ENCODE data around the gene FNDC3B.
"Not testable (repeated sequence)": the region's sequence is repeated elsewhere in the genome, so short reads cannot be mapped to it uniquely, and the experiment has no call there.

The FNDC3B gene

GRCh38 chr3:172246107-172246844 is 206.9 kb downstream of the FNDC3B start:
- no peak for DNase-seq

GRCh38 chr3:172247525-172248274 is 208.3 kb downstream of the FNDC3B start:
- DNase-seq = no peak

- DNase-seq = peak in 1 of 5 experiments; percentile 5
Observed at GRCh38 chr3:172249039-172249438, 209.7 kb downstream of the FNDC3B start.

DNA sequence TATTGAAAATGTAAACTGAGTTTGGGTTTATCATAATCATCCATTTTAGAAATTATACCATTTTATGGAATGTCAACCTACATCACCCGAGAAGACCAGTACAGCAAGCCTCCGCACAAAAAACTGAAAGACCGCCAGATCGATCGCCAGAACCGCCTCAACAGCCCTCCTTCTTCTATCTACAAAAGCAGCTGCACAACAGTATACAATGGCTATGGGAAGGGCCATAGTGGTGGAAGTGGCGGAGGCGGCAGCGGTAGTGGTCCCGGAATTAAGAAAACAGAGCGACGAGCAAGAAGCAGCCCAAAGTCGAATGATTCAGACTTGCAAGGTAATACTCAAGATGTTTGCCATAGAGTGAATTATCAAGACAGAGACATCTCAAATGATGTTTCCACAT is 211.8 kb downstream of the FNDC3B start:
- DNase-seq = no peak

- DNase-seq = no peak
Observed at GRCh38 chr3:172253200-172253599, 213.8 kb downstream of the FNDC3B start.

GRCh38 chr3:172254542-172254941 is 215.2 kb downstream of the FNDC3B start:
- DNase-seq = no peak

DNA sequence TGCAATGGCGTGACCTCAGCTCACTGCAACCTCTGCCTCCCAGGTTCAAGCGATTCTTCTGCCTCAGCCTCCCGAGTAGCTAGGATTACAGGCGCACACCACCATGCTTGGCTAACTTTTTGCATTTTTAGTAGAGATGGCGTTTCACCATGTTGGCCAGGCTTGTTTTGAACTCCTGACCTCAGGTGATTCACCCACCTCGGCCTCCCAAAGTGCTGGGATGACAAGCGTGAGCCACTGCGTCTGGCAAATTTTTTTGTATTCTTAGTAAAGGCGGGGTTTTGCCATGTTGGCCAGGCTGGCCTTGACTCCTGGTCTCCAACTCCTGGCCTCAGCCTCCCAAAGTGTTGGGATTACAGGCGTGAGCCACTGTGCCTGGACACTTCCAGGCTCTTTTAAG is 215.9 kb downstream of the FNDC3B start:
- DNase-seq = not testable (repeated sequence)

GRCh38 chr3:172256101-172256734 is 216.8 kb downstream of the FNDC3B start:
- peak in 1 of 5 experiments; percentile 7 for DNase-seq

DNA sequence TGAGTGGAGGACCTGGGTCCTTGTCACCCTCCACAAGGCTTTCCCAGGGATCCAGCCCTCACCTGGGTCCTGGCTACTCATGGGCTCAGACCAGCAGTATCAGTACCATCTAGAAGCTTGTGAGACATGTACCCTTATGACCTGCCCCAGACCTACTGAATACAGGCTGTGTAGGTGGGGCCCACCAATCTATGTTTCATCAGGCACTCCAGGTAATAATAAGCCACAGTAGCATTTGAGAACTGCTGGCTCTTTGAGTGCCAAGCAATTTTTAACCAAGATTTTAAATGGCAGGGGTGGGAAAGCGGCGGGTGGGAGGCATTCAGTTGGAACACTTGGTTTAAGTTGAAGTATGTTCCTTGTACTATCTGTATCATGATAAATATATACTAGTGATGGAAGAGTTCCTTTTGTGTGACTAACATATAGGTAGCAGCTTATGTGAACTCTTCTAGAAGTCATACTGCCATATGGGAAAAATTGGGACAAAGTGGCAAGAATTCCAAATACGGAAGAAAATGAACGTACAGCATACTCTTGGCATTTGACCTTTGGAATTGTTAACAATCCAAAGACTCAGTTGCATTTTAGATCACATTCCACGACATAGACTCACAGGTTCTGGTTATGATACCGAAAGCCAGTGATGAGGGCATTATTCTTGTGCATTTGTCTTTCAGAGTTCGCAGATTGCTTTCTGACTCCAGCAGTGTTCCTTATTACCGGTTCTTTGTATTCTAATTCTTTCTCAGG is 218.4 kb downstream of the FNDC3B start:
- no peak for DNase-seq

DNA sequence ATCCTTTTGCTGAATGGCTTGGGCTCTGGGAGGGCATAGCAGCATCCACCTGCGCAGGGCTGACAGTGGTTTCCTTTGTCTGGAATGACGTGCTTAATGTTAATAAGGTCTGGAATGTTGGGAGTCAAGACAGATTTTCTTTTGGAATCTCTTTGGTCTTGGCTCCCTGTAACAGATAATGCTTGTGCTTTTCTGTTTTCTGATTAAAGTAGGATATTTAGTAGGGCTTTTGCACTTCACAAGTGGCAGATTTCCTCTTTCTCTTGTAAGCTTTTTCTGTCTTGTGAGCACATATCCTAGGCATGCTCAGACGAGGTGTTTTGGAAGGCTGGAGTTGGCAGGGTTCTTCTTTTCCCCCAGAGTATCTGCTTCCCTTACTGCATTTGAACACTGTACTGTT is 219.2 kb downstream of the FNDC3B start:
- DNase-seq = no peak

- peak in 1 of 5 experiments; percentile 7 for DNase-seq
Observed at GRCh38 chr3:172259111-172259541, 219.7 kb downstream of the FNDC3B start.

GRCh38 chr3:172259726-172260248 is 220.4 kb downstream of the FNDC3B start:
- DNase-seq = peak in 1 of 5 experiments; percentile 86

- DNase-seq = no peak
Observed at GRCh38 chr3:172260381-172260780, 221.0 kb downstream of the FNDC3B start.

DNA sequence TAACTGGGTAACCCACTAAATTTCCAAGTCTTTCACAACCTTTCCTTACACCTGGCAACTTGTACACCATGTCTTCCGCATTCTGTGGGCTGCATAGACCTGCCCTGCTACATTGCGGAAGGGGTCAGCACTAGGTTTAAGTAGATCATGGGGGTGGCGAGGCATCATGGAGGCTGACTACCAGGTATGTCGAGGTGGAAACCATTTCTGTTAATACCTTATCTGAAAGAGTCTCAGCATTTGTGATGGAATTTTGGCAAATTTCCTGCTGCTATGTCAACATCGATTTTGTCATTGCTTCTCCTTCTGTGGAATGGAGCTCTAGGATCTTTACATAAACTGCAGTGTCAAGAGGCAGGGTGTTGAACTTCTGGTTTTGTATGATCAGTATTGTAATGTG is 221.7 kb downstream of the FNDC3B start:
- DNase-seq = no peak

GRCh38 chr3:172262991-172263608 is 223.7 kb downstream of the FNDC3B start:
- no peak for DNase-seq

DNA sequence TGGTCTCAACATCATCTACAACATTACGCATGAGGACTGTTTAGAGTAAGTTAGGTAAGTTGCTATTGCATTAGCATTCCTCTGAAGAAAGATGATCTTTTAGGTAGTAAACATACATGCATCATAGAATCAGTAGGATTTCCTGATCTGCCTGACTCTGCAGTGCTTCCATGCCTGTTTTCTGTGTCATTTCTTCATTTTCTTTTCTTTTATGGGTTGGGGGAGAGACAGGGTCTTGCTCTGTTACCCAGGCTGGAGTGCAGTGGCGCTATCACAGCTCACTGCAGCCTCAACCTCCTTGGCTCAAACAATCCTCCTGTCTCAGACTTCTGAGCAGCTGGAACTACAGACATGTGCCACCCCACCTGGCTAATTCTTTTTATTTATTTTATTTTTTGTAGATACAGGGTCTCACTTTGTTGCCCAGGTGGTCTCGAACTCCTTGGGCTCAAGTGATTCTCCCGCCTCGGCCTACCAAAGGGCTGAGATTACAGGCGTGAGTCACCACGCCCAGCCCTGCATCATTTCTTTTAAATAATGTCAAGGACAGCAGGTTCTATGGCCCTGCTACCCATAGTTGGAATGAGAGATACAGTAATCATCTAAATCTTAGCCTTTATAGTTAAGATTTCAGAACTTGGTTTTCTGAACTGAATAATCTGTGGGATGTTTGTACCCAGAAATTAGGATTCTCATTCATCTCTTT is 224.6 kb downstream of the FNDC3B start:
- DNase-seq = no peak

GRCh38 chr3:172266103-172266502 is 226.7 kb downstream of the FNDC3B start:
- DNase-seq = no peak

DNA sequence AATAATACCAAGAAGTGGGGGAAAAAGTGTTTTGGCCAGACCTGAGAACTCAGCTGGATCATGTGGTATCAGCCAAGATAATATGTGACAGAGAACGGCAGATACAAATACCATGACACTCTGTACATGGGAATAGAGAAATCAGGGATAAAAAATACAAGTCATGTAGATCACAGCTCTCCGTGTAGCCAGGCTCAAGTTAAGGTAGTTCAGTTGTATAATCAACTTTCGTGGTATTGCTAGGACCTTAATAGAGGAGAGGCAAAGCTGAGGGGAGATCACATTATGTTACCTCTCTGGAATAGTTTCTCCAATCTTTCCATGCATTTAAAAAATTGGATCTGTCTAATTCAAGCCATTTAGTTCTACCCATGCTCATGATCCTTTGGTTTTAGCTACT is 229.0 kb downstream of the FNDC3B start:
- DNase-seq = no peak

DNA sequence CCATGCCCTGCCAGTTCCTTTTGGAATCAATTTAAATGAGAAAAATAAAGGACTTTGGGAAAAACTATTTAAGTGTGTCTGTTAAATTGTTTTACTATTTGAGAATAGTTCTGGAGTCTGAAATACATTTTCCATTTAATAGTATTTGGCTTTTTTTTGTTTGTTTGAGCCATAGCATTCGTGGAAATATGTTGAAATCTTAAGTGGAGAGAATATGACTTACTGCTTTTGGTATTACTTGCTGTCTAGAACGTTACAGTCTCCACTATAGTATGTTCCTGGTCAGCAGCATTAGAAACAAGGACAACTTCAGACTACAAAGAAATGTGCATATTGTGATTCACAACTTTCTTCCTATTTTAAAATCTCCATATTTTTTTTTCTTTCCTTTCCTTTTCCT is 229.5 kb downstream of the FNDC3B start:
- DNase-seq = no peak

- no peak for DNase-seq
Observed at GRCh38 chr3:172270557-172271166, 231.3 kb downstream of the FNDC3B start.

- no peak for DNase-seq
Observed at GRCh38 chr3:172271386-172271976, 232.1 kb downstream of the FNDC3B start.
